ENCODE results near the gene KLF11.
A peak's percentile ranks its signal among the peaks of the same experiment; 100 is the strongest.

The KLF11 gene

DNA sequence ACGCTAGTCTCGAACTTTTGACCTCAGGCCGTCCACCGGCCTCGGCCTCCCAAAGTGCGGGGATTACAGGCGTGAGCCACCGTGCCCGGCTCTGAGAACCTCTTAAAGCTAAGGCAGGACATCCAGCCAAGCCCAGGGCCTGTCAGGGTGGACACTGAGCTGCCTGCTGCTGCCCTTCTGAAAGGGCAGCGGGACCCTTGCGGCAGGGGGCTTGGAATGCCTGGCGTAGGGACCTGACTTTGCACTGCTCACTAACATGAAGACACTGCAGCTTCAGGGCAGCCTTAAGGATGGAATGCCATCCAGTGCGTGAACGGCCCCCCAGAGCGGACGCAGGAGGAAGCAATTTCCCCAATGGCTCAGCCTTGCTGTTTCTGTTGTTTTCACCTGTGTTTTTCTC lies 27.8 kb downstream of the KLF11 start:
- DNase-seq: no peak

DNA sequence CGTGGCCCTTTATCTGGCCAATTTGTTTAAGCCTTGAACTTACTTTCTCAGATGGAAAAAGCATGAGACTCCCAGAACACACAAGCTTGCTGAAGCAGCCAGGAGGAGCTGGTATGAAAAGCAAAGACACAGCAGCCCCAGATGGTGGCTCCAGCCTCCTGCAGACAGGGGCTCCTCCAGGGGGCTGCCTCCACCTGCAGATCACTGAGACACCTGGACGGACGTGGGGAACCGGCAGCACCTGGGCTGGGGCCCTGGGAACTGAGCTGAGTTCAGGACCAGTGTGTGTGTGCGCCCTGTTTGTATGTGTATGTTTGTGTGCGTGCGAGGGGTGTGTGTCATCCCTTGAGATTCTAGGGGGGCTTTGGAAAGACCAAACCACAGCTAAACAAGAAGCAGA lies 28.2 kb downstream of the KLF11 start:
- DNase-seq: no peak

DNA sequence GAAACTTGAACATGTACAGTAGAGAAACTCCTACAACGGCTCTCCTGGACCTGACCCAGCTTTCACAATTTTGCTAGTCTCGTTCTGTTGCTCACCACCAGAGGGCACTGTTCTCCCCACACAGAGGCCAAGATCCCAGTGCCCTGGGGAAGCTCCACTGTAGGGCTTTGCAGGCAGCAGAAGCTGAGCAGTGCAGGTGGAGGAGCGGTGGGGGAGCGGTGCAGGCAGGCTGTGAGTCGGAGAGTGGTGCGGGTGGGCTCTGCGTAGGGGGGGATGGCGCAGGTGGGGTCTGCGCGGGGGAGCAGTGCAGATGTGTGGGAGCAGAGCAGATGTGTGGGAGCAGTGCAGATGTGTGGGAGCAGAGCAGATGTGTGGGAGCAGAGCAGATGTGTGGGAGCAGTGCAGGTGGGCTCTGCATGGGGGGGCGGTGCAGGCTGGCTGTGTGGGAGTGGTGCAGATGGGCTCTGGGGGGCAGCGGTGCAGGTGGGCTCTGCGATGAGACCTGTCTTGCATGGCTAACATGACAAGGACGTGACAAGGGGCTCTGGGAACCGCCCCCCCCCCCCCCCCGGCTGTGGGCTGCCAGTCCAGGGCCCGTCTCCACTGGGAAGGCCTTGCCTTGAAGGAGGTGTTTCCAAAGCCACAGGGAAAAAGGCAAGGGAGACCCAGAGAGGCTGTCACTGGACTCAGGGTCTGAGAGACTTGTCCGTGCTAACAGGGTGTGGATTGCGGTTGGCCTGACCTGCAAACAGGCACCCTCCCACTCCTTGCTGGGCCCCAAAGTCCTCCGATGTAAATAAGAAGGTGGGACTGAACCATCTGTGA lies 29.5 kb downstream of the KLF11 start:
- peak; percentile 63 for DNase-seq

DNA sequence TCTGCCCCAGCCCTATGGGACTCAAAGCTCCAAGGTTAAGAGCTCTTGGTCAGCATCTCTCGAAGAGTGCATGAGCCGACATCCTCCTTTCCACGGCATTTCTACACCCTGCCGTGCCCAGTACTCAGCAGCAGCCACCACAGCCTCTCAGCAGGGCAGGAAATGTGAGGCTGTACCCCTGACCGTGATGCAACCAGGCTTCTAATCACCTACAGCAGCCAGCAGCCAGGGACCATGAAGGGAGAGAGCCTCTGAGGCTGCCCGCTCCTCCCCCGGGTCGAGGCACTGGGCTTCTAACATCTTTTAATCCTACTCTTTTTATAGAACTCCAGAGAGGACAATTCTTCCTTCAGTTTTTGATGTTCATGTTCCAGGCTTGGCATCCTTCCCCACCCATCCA lies 30.4 kb downstream of the KLF11 start:
- DNase-seq: no peak

DNA sequence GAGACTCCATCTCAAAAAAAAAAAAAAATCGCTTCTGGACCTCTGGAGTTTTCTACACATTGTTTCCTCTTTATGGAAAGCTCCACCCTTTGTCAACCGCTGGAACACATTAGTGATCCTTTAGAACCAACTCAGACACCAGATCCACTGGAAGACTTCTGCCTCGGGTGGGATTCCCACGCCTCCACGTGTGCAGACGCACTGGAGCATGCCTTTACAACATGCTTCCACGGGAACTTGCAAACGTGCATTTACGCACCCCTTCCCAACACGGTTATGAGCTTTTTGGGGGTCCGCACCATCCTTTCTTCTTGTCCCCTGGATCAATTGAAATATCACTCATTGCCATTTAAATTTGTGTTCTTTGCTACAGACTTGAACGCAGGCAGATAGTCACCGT lies 31.8 kb downstream of the KLF11 start:
- DNase-seq: no peak

DNA sequence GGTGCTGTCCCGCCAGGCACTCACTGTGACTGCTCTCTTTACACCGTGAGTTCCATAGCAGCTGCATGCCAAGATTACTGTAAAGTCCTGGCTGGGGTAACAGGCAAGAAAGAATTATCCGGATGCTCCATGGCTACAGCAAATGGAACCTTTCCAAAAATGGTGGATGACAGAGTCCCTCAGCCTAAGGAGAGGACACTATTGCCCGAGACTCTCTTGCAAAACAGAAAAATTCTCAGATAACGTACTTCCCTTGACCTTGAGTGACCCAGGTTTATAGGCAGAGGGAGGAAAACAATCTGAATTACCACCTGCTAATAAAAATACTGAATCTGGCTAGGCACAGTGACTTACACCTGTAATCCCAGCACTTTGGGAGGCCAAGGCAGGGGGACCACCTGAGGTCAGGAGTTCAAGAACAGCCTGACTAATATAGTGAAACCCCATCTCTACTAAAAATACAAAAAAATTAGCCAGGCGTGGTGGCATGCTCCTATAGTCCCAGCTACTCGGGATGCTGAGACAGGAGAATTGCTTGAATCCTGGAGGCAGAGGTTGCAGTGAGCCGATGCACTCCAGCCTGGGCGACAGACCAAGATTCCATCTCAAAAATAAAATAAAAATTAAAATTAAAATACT lies 32.3 kb downstream of the KLF11 start:
- no peak for DNase-seq

DNA sequence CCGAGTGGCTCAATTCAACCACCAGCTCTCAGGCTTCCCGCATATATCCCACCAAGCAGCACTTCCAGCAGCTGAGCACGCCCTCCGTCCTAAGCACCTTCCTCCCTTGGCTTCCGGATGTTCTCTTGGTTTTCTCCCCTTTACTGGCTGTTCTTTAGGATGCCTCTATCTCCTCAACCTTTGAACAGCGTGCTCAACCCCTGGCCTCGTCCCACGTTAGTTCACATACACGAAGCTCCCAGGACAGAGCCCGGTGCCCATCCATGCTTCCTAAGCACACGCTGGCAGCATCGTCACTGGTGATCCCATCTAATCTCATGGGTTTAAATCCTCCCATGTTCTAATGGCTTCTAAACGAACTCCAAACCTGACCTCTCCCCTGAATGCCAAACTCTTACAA lies 33.2 kb downstream of the KLF11 start:
- DNase-seq: no peak

DNA sequence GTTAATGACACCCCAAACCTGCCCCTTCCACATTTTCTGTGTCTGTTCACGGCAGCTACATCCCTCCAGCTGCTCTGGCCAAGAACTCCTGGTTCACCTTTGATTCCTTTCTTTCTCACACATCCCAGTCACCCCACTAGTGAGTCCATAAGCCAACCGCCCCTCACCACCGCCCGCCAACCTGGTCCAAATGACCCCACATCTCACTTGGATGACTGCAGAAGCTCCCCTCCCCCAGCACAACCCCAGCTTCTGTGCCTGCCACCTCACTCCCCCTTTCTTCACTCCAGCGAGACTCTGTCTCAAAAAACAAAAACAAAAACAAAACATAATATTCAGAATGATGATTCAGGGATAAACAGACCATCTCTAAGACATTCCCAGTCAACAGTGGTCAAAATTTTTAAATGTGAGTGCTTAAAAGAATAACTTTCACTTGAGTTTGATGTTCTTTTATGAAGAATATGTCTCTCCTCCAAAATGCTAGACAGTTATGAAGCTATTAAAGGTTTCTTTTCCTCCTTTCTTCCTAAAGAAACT lies 33.7 kb downstream of the KLF11 start:
- DNase-seq: no peak

DNA sequence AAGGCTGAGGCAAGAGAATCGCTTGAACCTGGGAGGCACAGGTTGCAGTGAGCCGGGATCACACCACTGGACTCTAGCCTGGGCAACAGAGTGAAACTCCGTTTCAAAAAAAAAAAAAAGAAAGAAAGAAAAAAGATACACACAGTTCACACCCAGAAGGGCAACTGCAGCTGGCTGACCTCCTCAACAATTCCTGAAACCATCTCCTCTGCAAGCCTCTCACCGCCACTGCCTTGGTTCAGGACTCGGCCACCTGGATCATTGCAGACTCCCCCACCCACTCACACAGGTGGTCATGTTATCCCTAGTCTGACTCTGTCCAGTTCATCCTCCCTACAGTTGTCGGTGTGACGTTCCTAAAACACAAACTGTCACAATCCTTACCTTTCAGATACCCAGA lies 34.7 kb downstream of the KLF11 start:
- no peak for DNase-seq

DNA sequence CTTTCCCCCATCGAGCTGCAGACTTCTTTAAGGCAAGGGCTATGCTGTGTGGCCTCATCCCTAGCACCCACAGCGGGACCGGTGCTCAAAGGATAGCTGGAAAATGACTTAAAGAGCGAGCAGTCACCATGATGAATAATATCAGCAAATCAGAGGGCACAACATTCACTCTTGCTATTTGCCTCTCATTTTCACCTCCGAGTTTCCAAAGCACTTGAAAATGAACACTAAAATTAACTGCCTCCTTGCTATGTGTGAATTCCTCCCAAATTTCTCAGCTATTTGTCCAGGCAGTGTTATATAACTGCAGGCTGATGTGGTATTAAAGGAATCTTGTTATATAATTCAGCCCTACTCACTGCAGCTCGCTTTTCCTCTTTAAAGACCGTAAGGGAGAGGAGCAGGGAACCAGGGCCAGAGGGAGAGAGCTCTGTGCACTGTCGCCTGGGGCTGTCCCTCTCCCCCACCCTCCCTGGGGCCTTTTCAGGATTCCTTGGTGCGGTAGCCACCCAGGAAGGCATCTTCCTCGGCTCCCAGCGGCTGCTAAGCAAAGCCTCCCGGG lies 35.4 kb downstream of the KLF11 start:
- no peak for DNase-seq

DNA sequence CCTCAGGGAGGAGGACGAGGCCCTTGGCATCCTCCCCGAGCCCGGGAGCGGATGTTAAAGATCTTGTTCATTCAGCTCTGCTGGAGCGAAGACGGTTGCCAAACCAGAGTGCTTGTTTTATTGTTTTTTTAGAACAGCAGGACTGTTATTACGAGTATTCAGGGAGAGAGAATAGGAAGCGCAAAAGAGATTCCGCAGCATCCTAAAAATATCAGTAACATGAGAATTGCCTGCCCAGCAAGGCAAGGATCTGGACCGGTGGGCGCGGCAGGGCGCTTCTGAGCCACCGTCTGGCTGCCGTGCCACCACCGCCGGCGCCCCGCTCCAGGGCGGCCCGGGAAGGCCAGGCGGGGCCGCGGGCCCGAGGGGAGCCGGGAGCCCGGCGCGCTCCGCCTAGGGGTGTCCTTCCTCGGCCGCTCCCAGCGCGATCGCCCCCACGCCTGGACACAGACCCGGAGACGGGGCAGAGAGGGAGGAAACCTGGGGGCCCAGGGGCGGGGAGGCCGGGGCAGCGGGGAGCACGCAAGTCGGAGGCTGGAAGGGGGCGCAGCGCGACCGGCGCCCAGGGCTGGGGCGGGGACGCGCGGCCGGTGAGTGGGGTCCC lies 36.0 kb downstream of the KLF11 start:
- no peak for DNase-seq

DNA sequence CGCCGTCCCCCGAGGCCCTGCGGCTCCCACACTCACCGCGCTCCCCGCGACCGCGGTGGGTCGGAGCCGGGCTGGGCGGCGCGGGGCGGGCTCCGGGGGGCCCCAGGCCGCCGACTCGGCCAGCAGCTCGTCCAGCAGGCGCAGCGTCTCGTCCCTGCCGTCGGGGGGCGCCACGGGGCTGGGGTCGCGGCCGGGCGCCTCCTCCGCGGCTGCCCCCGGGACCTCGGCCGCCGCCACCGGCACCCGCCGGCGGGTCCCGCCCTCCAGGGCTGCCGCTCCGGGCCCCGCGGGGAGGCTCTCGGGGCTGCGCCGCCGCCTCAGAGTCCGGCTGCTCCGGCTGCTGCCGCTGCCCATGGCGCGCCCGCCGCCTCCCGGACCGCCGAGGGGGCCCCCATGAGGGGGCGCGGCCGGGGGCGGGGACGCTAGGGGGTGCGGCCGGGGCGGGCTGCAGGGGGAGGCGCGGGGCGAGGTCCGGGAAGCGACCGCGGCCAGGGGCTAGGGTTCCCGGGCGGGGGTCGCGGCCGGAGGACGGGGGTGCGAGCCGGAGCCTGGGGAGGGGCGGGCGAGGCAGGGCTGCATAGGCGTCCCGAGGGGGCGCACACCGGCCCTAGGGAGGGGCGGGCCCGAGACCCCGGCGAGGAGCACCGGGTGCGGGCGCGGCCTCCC lies 36.7 kb downstream of the KLF11 start, which contains the start of gene CYS1:
Gene CYS1 (minus strand): TSS at position 542 of the 666 bp plus-strand sequence. CDS start 188 bp downstream, at position 354.
- no peak for DNase-seq

DNA sequence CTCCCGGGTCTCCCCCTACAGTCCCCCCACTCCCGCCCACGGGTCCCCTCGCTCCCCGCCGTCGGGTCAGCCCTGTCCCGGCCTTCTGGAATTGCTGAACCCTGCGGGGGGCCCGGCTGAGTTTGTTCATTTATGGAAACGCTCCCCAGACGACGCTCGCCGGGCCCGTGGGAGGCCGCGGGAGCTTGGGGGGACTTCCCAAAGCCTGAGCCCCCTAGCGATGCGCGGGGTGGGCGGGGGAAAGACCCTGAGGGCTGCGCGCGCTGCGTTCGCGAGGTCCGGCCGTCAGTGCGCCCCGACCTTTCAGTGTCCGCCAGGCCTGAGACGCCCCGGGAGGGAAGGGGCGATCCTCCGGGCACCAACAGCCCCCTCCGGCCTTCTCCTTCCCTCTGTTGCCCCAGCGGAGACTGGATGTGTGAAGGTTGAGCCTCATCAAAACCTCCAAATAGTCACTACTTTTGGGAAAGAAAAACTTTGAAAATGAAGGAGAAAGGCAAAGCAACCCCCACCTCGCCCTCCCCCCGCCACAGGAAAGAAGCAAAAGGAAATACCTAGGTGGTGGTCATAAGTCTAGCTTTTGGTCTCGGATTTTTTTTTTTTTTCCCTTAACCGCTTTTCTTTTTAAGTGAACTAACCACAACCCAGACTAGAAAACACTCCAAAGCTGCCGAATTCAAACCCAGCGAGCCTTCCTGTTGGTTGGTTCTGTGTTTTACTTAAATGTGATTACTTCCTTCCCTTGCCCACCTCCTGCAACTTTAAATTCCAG lies 37.4 kb downstream of the KLF11 start:
- DNase-seq: no peak

DNA sequence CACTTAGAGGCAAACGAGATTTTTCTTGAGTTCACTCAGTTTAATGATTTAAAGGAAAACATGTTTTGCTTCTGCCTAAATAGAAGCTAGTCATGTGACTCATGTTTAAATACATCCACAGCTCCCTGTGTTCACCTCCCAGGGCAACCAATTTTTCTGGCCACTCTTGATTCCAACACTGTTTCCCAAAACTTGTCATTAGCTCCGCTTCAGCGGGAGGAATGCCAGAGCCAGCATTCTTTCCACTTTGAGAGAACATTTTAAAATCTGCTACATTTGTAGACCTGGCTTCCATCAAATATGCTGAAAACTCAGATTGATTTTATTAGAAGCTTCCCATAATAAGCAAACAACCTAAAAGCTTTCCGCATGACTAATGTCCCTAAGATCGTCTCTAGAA lies 39.7 kb downstream of the KLF11 start:
- DNase-seq: no peak

DNA sequence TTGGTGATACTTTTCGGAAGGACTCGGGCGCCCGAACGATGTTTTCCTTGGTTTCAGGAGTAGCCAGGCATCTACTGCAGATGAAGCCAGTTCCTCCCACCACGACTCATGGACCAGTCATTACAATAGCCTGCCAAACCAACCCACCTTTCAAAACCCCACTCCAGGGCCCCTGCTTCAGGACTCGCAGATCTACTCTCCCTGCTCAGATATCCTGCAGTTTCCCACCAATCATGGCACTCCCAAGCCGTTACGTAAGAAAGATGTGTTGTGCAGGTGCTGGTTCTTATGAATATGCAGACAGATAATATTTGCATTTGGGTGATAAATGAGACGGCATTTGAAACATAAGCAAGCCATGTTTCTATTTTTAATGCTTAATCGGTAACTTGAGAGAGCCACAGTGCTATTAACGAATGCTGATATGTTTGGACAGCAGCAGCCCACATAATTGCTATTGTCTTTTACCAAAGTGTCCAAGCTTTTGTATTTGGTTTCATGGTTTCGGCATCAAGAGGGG lies 40.4 kb downstream of the KLF11 start:
- DNase-seq: peak; percentile 73

DNA sequence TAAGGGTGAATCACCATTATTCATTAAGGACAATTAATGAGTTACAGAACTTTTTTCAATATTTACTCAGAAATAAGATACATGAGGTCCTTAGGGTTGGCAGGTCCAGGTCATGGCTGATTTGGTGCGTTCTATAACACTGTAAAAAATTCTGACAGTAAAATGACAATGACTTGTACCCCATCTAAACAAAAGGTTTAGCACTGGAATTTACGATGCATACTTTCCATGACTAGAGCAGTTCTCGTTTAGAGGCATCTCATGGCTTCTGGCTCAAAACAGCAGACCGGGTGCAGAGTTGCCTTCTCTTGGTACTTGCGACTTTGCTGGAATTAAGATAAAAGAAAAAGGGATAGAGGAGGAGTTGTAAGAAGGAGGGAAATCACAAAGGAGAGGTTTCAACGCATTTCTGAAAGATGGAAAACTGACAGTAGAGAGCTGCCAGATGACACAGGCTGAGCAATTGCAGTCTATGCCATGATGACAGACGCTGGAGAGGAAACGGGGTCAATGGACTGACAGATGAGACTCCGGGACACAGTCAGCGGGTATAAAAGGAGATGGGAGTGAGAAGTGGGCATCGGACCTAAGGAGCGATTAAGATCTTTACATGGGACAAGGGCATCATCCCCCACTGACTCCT lies 41.0 kb downstream of the KLF11 start:
- no peak for DNase-seq

DNA sequence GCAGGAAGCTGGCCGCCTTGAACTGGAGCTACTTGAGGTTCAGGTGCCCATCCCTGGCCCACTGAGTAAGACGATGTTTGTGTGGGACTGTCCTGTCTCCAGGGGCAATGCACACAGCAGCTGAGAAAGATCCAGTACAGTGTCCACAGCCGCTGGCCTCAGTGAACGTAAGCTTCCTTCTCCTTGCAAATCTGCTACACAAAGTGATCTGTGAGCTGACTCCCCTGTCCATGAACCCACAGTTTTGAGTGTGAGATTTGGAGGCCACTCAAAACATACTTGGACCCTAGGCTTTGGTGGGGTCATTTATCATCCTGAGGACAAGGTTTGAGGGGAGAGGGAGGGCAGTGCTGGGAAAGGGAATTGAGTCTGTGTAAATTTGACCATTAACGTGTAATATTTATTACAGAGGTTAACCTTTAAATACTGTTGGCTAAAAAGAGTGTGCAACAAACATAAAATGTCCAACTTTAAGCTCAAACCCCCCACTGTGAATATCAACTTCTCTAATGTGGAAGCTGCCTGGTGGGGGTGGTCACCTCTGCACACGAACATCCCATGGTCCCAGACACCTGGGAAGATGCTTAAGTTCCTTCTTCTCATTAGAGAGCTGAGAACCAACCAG lies 41.8 kb downstream of the KLF11 start:
- no peak for DNase-seq

DNA sequence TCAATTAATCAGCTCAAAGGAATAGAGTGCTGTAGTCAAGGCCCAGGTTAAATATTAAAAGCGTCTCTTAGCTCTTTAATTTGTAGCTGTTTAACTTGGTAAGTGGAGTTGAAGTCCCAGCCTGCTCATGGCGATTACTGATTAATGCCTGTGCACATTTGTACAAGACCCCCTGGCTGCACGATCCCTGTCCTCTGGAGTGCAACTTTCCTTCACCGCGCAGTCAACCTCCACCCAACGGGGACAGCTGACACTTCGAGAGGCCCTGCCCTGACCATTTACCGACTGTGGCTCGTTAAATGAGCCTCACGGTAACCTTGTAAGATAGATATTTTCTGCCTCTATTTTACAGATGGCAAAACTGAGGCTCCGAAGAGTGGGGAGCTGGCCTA lies 42.3 kb downstream of the KLF11 start:
- no peak for DNase-seq

DNA sequence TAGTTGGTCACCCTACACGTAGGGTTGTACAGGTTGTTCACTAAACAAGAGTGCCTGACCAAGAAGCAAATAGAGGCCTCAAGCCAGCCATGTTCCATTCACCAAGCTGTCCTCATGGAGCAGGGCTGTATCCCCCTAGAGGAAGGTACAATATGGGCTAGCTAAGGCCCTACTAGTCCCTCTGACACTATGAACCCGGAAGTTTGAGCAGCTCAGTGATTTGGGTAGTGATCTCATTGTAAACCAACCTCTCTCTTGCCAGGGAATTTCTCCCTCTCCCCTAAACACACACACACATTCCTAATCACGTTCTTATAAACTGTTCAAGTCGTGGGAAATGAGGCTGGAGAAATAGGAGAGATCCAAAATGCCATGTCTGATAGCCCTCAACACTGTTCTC lies 43.6 kb downstream of the KLF11 start:
- no peak for DNase-seq

DNA sequence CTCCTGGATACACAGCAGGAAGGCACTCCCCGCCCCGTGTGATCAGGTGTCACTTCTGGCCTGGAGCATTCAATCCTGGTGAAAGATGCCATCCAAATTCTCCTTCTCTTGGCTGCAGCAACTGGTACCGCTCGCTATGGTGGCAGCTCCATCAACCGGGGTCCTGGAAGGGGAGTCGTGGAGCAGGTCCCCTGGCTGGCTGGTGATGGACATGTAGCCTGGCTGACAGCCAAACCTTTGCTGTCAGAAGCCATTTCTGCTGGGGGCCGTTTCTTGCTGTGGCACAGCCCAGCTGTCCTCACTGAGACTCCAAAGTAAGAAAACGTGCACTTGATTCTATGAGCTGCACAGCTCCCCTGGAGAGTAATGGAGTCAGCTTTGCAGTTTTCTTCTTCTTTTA lies 44.0 kb downstream of the KLF11 start:
- DNase-seq: no peak
